HTERT RPE-1 (cell line): Measurements from ENCODE around the gene MRTFA.

Experiments
- in situ Hi-C: fragments of 300-500 bp; cut with MboI; formaldehyde crosslinking; loops from 4 replicates; pipeline ENCODE4 v1.14.3; 2020; ENCODE audit warnings: low sequenced_read_pairs

Gene MRTFA

GRCh38 chr22:40367342-40367741, 269.2 kb downstream of the MRTFA start:
- in situ Hi-C loops = no loop called here

GRCh38 chr22:40366068-40366467, 270.5 kb downstream of the MRTFA start:
- in situ Hi-C loops = no loop called here

GRCh38 chr22:40364431-40364830, 272.1 kb downstream of the MRTFA start:
- in situ Hi-C loops = no loop called here

GRCh38 chr22:40363059-40363458, 273.5 kb downstream of the MRTFA start:
- in situ Hi-C loops = no loop called here

- in situ Hi-C loops = no loop called here
Measured at GRCh38 chr22:40361100-40361499, 275.4 kb downstream of the MRTFA start.
